Measurements from ENCODE around the gene SRL. TPM values are rescaled to one million over a fixed set of nuclear protein-coding genes. Genes with fewer than 3 reads are reported as not detected.

The SRL gene
- total RNA-seq, 2 donors from 2014 or later = not detected

- TF ChIP-seq POLR2A (IDR thresholded peaks at IDR 0.05) (no peak), CTCF (IDR thresholded peaks at IDR 0.05) (no peak)
- intact Hi-C loops (cut with DNase I) = no loop called here
- 50 to 55% methylated on average over 5 of the region's 5 CpGs for WGBS, 2 donors
- Histone ChIP-seq H3K4me1 (no peaks in the 10 kb centered on the region), H3K9me3 (no peaks in the 10 kb centered on the region), H3K27me3 (no peaks in the 10 kb centered on the region), H3K27ac (no peak overlapping the region), H3K4me3 (no peak overlapping the region), H3K36me3 (replicated peaks in 1 of 2; ENCODE audit: insufficient read depth in 1 of 2, low read depth in 2 of 2) (no peaks in the 10 kb centered on the region)
- DNase-seq (no peak), ATAC-seq (no peak)
Observed at GRCh38 chr16:4226251-4227039, 15.4 kb downstream of the SRL start.

- ATAC-seq (no peak), DNase-seq (no peak)
- TF ChIP-seq CTCF (IDR thresholded peaks at IDR 0.05) = no peak
- no peak for TF ChIP-seq POLR2A (IDR thresholded peaks at IDR 0.05)
- H3K27me3 ChIP-seq = no peaks in the 10 kb centered on the region
- H3K27ac ChIP-seq = no peak overlapping the region
- H3K36me3 ChIP-seq (replicated peaks in 1 of 2; ENCODE audit: insufficient read depth in 1 of 2, low read depth in 2 of 2) = no peaks in the 10 kb centered on the region
- WGBS, 2 donors = 76 to 82% methylated on average over 2 of the region's 2 CpGs
- no peak overlapping the region for H3K4me3 ChIP-seq
- H3K9me3 ChIP-seq = no peaks in the 10 kb centered on the region
- intact Hi-C loops (cut with DNase I) = no loop called here
- H3K4me1 ChIP-seq = no peaks in the 10 kb centered on the region
Observed at GRCh38 chr16:4225075-4225474, 16.8 kb downstream of the SRL start.

GRCh38 chr16:4220358-4220757 lies 21.5 kb downstream of the SRL start:
- H3K4me1 ChIP-seq = no peaks in the 10 kb centered on the region
- DNase-seq (no peak), ATAC-seq (no peak)
- H3K36me3 ChIP-seq (replicated peaks in 1 of 2; ENCODE audit: insufficient read depth in 1 of 2, low read depth in 2 of 2) = no peaks in the 10 kb centered on the region
- TF ChIP-seq POLR2A (IDR thresholded peaks at IDR 0.05) (no peak), CTCF (IDR thresholded peaks at IDR 0.05) (no peak)
- 78 to 81% methylated on average over 4 to 5 of the region's 5 CpGs for WGBS, 2 donors
- H3K27ac ChIP-seq = no peak overlapping the region
- H3K4me3 ChIP-seq = no peak overlapping the region
- intact Hi-C loops (cut with DNase I) = no loop called here
- H3K27me3 ChIP-seq = no peaks in the 10 kb centered on the region
- no peaks in the 10 kb centered on the region for H3K9me3 ChIP-seq

DNA sequence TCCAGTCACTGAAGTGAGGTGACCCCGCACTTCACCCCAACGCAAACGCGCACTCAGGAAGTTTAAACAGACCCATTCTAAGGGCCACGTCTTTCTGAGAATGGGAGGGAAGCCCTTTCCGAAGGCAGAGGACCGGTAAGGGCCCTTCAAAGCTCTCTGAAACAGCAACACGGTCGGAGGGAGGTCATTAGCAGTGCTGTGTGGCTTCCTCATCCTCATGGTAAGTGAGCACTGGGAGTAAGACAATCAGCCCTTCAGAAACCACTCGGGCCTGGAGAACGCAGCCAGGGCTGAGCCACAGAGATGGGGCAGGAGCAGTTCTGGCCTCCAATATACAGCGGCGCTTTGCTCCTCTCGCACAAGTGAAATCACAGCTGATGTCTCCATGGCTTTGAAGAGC lies 23.7 kb downstream of the SRL start:
- Histone ChIP-seq H3K36me3 (replicated peaks in 1 of 2; ENCODE audit: insufficient read depth in 1 of 2, low read depth in 2 of 2) (no peaks in the 10 kb centered on the region), H3K27me3 (no peaks in the 10 kb centered on the region), H3K27ac (no peak overlapping the region), H3K9me3 (no peaks in the 10 kb centered on the region), H3K4me3 (no peak overlapping the region), H3K4me1 (peaks cover 4% of the 10 kb centered on the region)
- ATAC-seq (no peak), DNase-seq (no peak)
- TF ChIP-seq CTCF (IDR thresholded peaks at IDR 0.05) = no peak
- TF ChIP-seq POLR2A (IDR thresholded peaks at IDR 0.05) = no peak
- intact Hi-C loops (cut with DNase I) = no loop called here
- 71 to 85% methylated on average over 3 to 14 of the region's 14 CpGs for WGBS, 2 donors

Measured in body of pancreas (tissue), 4 donors.